ENCODE data around the gene SEM1.

DNA sequence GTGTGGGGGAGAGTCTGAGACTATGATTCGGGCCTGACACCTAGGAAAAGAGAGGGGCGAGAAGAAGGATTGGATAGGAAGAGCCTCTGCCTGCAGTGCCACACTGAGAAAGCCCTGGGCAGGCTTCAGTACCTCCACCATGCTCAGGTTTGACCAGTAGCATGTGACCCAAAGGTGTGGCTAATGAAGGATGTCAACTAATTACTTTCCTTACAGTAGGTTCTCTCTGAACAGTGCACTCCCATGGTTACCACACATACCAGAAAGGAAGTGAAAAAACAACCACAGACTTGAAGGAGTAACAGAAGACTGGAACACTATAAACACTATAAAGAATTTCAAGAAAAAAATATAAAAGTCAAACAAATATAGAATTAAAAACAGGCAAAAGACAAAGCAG is 46.2 kb downstream of the SEM1 start:
- TF ChIP-seq GATA3 (IDR thresholded peaks at IDR 0.05; ENCODE audit: low read depth, low read length), result no peak
- TF ChIP-seq GATA2 (IDR thresholded peaks at IDR 0.05; ENCODE audit: low read depth, low read length), result no peak

Data from SH-SY5Y (cell line).